HEK293 (cell line): ENCODE data around the gene CIART.
"Not testable (repeated sequence)": the region's sequence is repeated elsewhere in the genome, so short reads cannot be mapped to it uniquely, and the experiment has no call there.

ENCODE experiments used
- CTCF ChIP-seq: fragments of 450-650 bp; formaldehyde crosslinking; IDR thresholded peaks from 2 replicates; pipeline ENCODE4 v1.5.1; 2016; ENCODE audit warnings: missing biosample characterization, missing genetic modification characterization
- HOXA7 ChIP-seq: sonication (generic); formaldehyde crosslinking; IDR thresholded peaks from 2 replicates; pipeline ENCODE4 v1.8.1; 2022; ENCODE audit warnings: missing genetic modification reagents, borderline replicate concordance
- REST ChIP-seq: fragments of 450-650 bp; formaldehyde crosslinking; IDR thresholded peaks from 2 replicates; pipeline ENCODE4 v1.5.1; 2016; ENCODE audit warnings: missing biosample characterization, missing genetic modification characterization
- ZBTB26 ChIP-seq: fragments of 450-650 bp; formaldehyde crosslinking; optimal IDR thresholded peaks from 2 replicates; pipeline ENCODE3; 2016; ENCODE audit warnings: missing biosample characterization, mild to moderate bottlenecking, missing genetic modification characterization
- ZNF16 ChIP-seq: fragments of 450-650 bp; formaldehyde crosslinking; IDR thresholded peaks from 2 replicates; pipeline ENCODE4 v1.5.1; 2016; ENCODE audit warnings: low read depth, missing biosample characterization, missing genetic modification characterization
- ZNF555 ChIP-seq: fragments of 450-650 bp; formaldehyde crosslinking; conservative IDR thresholded peaks from 2 replicates; pipeline ENCODE4 v1.5.1; 2017; ENCODE audit warnings: missing biosample characterization, mild to moderate bottlenecking, missing genetic modification characterization, inconsistent platforms
- ZNF600 ChIP-seq: fragments of 450-650 bp; formaldehyde crosslinking; IDR thresholded peaks from 2 replicates; pipeline ENCODE4 v1.5.1; 2016; ENCODE audit warnings: missing biosample characterization, missing genetic modification characterization

GRCh38 chr1:150314691-150315090 lies 32.3 kb downstream of the CIART start:
- not testable (repeated sequence) for TF ChIP-seq HOXA7 (CRISPR knock-in tag); CTCF; ZNF600 (tag by site-specific recombination); REST (tag by site-specific recombination); ZNF555 (tag by site-specific recombination); ZBTB26 (tag by site-specific recombination); ZNF16
